Stimulated activated CD8-positive, alpha-beta memory T cell treated with anti-CD3 and anti-CD28 coated beads, Interleukin-4, amount 100 ng/mL, for 1 hour (primary cell): Measurements from ENCODE around the gene TMEM123.
A peak's percentile ranks its signal among the peaks of the same experiment; 100 is the strongest.

ENCODE experiments used
- DNase-seq, 2 donors: peaks; one replicate each; pipeline ENCODE4 v3.0.0-alpha.2; 2020; ENCODE audit warnings: low read depth in 2 of 2, low spot score in 1 of 2

The TMEM123 gene

GRCh38 chr11:102367364-102367763, 85.2 kb downstream of the TMEM123 start:
- no peak for DNase-seq

GRCh38 chr11:102364991-102365390, 87.6 kb downstream of the TMEM123 start:
- DNase-seq = no peak

GRCh38 chr11:102361086-102362031, 91.2 kb downstream of the TMEM123 start:
- DNase-seq = no peak

- DNase-seq = no peak
Measured at GRCh38 chr11:102360681-102361080, 91.9 kb downstream of the TMEM123 start.

- no peak for DNase-seq
Measured at GRCh38 chr11:102359372-102359771, 93.2 kb downstream of the TMEM123 start.

- DNase-seq = no peak
Measured at GRCh38 chr11:102357116-102357515, 95.4 kb downstream of the TMEM123 start.

- no peak for DNase-seq
Measured at GRCh38 chr11:102347462-102348370, 104.8 kb downstream of the TMEM123 start.

GRCh38 chr11:102346748-102347461, 105.7 kb downstream of the TMEM123 start, which contains the start of gene BIRC2:
Gene BIRC2 (plus strand): TSS chr11:102347214. CDS start chr11:102349855, 2,641 bp downstream.
- peak; percentile 87 to 91 for DNase-seq

GRCh38 chr11:102346456-102346747, 106.2 kb downstream of the TMEM123 start:
- DNase-seq = no peak
